Activated naive CD8-positive, alpha-beta T cell treated with anti-CD3 and anti-CD28 coated beads for 36 hours (primary cell): ENCODE results near the gene CNTFR. TPM values are rescaled to one million over a fixed set of nuclear protein-coding genes. Genes with fewer than 3 reads are reported as not detected.
A peak's percentile ranks its signal among the peaks of the same experiment; 100 is the strongest.

ENCODE experiments used
- DNase-seq: peaks from one replicate; pipeline ENCODE4 v3.0.0; 2021
- H3K27ac Mint-ChIP-seq: one replicate; pipeline ENCODE4 v1.8.0; 2022; ENCODE audit warnings: mild to moderate bottlenecking, moderate library complexity, mixed read lengths
- H3K27me3 Mint-ChIP-seq: one replicate; pipeline ENCODE4 v1.8.0; 2022; ENCODE audit warnings: mild to moderate bottlenecking, mixed read lengths
- H3K36me3 Mint-ChIP-seq: one replicate; pipeline ENCODE4 v1.8.0; 2021; ENCODE audit warnings: mild to moderate bottlenecking, mixed read lengths
- H3K4me1 Mint-ChIP-seq: one replicate; pipeline ENCODE4 v1.8.0; 2021; ENCODE audit warnings: mixed read lengths
- H3K4me3 Mint-ChIP-seq: one replicate; pipeline ENCODE4 v1.8.0; 2022; ENCODE audit warnings: mild to moderate bottlenecking, moderate library complexity, mixed read lengths
- H3K9me3 Mint-ChIP-seq: one replicate; pipeline ENCODE4 v1.8.0; 2022; ENCODE audit warnings: mixed read lengths
- total RNA-seq, 2 experiments: library from RNA; stranded (reverse); gene quantifications; one replicate each; pipeline ENCODE4 v1.2.3, GENCODE V29; 2021

CNTFR gene
- total RNA-seq, 2 experiments from 2014 or later = not detected

- no peak for DNase-seq
- H3K4me3 Mint-ChIP-seq = no peak overlapping the region
Observed at GRCh38 chr9:34585946-34586669, 3.4 kb downstream of the CNTFR start.

GRCh38 chr9:34584970-34585369 lies 4.6 kb downstream of the CNTFR start:
- DNase-seq = no peak
- peaks cover 4% of the 10 kb centered on the region for H3K4me1 Mint-ChIP-seq
- no peak overlapping the region for H3K27ac Mint-ChIP-seq
- H3K27me3 Mint-ChIP-seq = peaks cover 66% of the 10 kb centered on the region
- no peaks in the 10 kb centered on the region for H3K36me3 Mint-ChIP-seq
- no peaks in the 10 kb centered on the region for H3K9me3 Mint-ChIP-seq
- H3K4me3 Mint-ChIP-seq = no peak overlapping the region

More at GRCh38 chr9:34585946-34586669, 3.4 kb downstream of the CNTFR start:
- Mint-ChIP-seq H3K27ac (no peak overlapping the region), H3K4me1 (peaks cover 9% of the 10 kb centered on the region), H3K36me3 (no peaks in the 10 kb centered on the region), H3K27me3 (peaks cover 66% of the 10 kb centered on the region), H3K9me3 (no peaks in the 10 kb centered on the region)

- H3K27me3 Mint-ChIP-seq = peaks cover 69% of the 10 kb centered on the region
- no peaks in the 10 kb centered on the region for H3K36me3 Mint-ChIP-seq
- no peak overlapping the region for H3K27ac Mint-ChIP-seq
- H3K9me3 Mint-ChIP-seq = no peaks in the 10 kb centered on the region
- H3K4me3 Mint-ChIP-seq = no peak overlapping the region
- peaks cover 2% of the 10 kb centered on the region for H3K4me1 Mint-ChIP-seq
- DNase-seq = no peak
Observed at GRCh38 chr9:34582787-34583186, 6.7 kb downstream of the CNTFR start.

GRCh38 chr9:34581318-34581717 lies 8.2 kb downstream of the CNTFR start:
- no peaks in the 10 kb centered on the region for H3K9me3 Mint-ChIP-seq
- DNase-seq = no peak
- H3K4me3 Mint-ChIP-seq = no peak overlapping the region
- no peak overlapping the region for H3K27ac Mint-ChIP-seq
- no peaks in the 10 kb centered on the region for H3K36me3 Mint-ChIP-seq
- peaks cover 69% of the 10 kb centered on the region for H3K27me3 Mint-ChIP-seq
- H3K4me1 Mint-ChIP-seq = peaks cover 3% of the 10 kb centered on the region

GRCh38 chr9:34580358-34580757 lies 9.2 kb downstream of the CNTFR start:
- Mint-ChIP-seq H3K4me3 (no peak overlapping the region), H3K27ac (no peak overlapping the region), H3K36me3 (no peaks in the 10 kb centered on the region), H3K27me3 (peaks cover 69% of the 10 kb centered on the region), H3K4me1 (peaks cover 3% of the 10 kb centered on the region), H3K9me3 (no peaks in the 10 kb centered on the region)
- no peak for DNase-seq

- H3K27me3 Mint-ChIP-seq = peaks cover 66% of the 10 kb centered on the region
- no peak overlapping the region for H3K4me3 Mint-ChIP-seq
- DNase-seq = no peak
- H3K27ac Mint-ChIP-seq = no peak overlapping the region
- no peaks in the 10 kb centered on the region for H3K36me3 Mint-ChIP-seq
- no peaks in the 10 kb centered on the region for H3K9me3 Mint-ChIP-seq
- H3K4me1 Mint-ChIP-seq = peaks cover 3% of the 10 kb centered on the region
Observed at GRCh38 chr9:34579808-34580163, 9.7 kb downstream of the CNTFR start.

- no peak for DNase-seq
- Mint-ChIP-seq H3K9me3 (no peaks in the 10 kb centered on the region), H3K27me3 (peaks cover 66% of the 10 kb centered on the region), H3K36me3 (no peaks in the 10 kb centered on the region), H3K4me3 (no peak overlapping the region), H3K4me1 (peaks cover 3% of the 10 kb centered on the region), H3K27ac (no peak overlapping the region)
Observed at GRCh38 chr9:34579104-34579807, 10.3 kb downstream of the CNTFR start.

GRCh38 chr9:34578241-34579103 lies 11.1 kb downstream of the CNTFR start:
- H3K9me3 Mint-ChIP-seq = no peaks in the 10 kb centered on the region
- H3K4me3 Mint-ChIP-seq = no peak overlapping the region
- peaks cover 3% of the 10 kb centered on the region for H3K4me1 Mint-ChIP-seq
- peaks cover 69% of the 10 kb centered on the region for H3K27me3 Mint-ChIP-seq
- H3K36me3 Mint-ChIP-seq = no peaks in the 10 kb centered on the region
- peak; percentile 12 for DNase-seq
- no peak overlapping the region for H3K27ac Mint-ChIP-seq

GRCh38 chr9:34577400-34578240 lies 11.9 kb downstream of the CNTFR start:
- H3K9me3 Mint-ChIP-seq = no peaks in the 10 kb centered on the region
- H3K4me3 Mint-ChIP-seq = peak overlapping the region; percentile 47
- H3K27ac Mint-ChIP-seq = no peak overlapping the region
- DNase-seq = no peak
- H3K27me3 Mint-ChIP-seq = peaks cover 67% of the 10 kb centered on the region
- peaks cover 3% of the 10 kb centered on the region for H3K4me1 Mint-ChIP-seq
- no peaks in the 10 kb centered on the region for H3K36me3 Mint-ChIP-seq

GRCh38 chr9:34576597-34577399 lies 12.7 kb downstream of the CNTFR start:
- H3K4me3 Mint-ChIP-seq = no peak overlapping the region

GRCh38 chr9:34575862-34576596 lies 13.5 kb downstream of the CNTFR start:
- no peak overlapping the region for H3K27ac Mint-ChIP-seq
- H3K4me1 Mint-ChIP-seq = peaks cover 3% of the 10 kb centered on the region
- H3K9me3 Mint-ChIP-seq = no peaks in the 10 kb centered on the region
- H3K4me3 Mint-ChIP-seq = no peak overlapping the region
- peaks cover 60% of the 10 kb centered on the region for H3K27me3 Mint-ChIP-seq
- no peaks in the 10 kb centered on the region for H3K36me3 Mint-ChIP-seq
- DNase-seq = no peak

More at GRCh38 chr9:34576597-34577399, 12.7 kb downstream of the CNTFR start:
- Mint-ChIP-seq H3K4me1 (peaks cover 3% of the 10 kb centered on the region), H3K9me3 (no peaks in the 10 kb centered on the region), H3K27me3 (peaks cover 67% of the 10 kb centered on the region), H3K27ac (no peak overlapping the region), H3K36me3 (no peaks in the 10 kb centered on the region)
- no peak for DNase-seq

GRCh38 chr9:34575241-34575640 lies 14.3 kb downstream of the CNTFR start:
- peaks cover 3% of the 10 kb centered on the region for H3K4me1 Mint-ChIP-seq
- H3K4me3 Mint-ChIP-seq = no peak overlapping the region
- peaks cover 52% of the 10 kb centered on the region for H3K27me3 Mint-ChIP-seq
- H3K36me3 Mint-ChIP-seq = no peaks in the 10 kb centered on the region
- H3K27ac Mint-ChIP-seq = no peak overlapping the region
- H3K9me3 Mint-ChIP-seq = no peaks in the 10 kb centered on the region
- no peak for DNase-seq

- peaks cover 3% of the 10 kb centered on the region for H3K4me1 Mint-ChIP-seq
- DNase-seq = no peak
- H3K4me3 Mint-ChIP-seq = no peak overlapping the region
- H3K27ac Mint-ChIP-seq = no peak overlapping the region
- H3K27me3 Mint-ChIP-seq = peaks cover 46% of the 10 kb centered on the region
- H3K36me3 Mint-ChIP-seq = no peaks in the 10 kb centered on the region
- no peaks in the 10 kb centered on the region for H3K9me3 Mint-ChIP-seq
Observed at GRCh38 chr9:34574571-34574970, 15.0 kb downstream of the CNTFR start.
